ENCODE data around the gene FOXP1. TPM values are rescaled to one million over a fixed set of nuclear protein-coding genes. Genes with fewer than 3 reads are reported as not detected.

The FOXP1 gene
- total RNA-seq, 1 donor from 2014 or later: 31.1 TPM

GRCh38 chr3:71001303-71001830, 582.2 kb downstream of the FOXP1 start:
- H3K4me1 Mint-ChIP-seq (ENCODE audit: low read depth, unreplicated experiment): no peaks in the 10 kb centered on the region
- H3K36me3 Mint-ChIP-seq (ENCODE audit: unreplicated experiment): no peaks in the 10 kb centered on the region
- H3K27ac Mint-ChIP-seq (ENCODE audit: unreplicated experiment): no peak overlapping the region
- no peak overlapping the region for H3K4me3 Mint-ChIP-seq (ENCODE audit: unreplicated experiment)
- DNase-seq: no peak
- no peak for TF ChIP-seq CTCF (IDR thresholded peaks at IDR 0.05; ENCODE audit: partially characterized antibody, unreplicated experiment)
- H3K27me3 Mint-ChIP-seq (ENCODE audit: unreplicated experiment): peaks cover 2% of the 10 kb centered on the region
- H3K9me3 Mint-ChIP-seq (ENCODE audit: unreplicated experiment): no peaks in the 10 kb centered on the region

GRCh38 chr3:71000483-71000882, 583.0 kb downstream of the FOXP1 start:
- no peaks in the 10 kb centered on the region for H3K36me3 Mint-ChIP-seq (ENCODE audit: unreplicated experiment)
- no peak for TF ChIP-seq CTCF (IDR thresholded peaks at IDR 0.05; ENCODE audit: partially characterized antibody, unreplicated experiment)
- peaks cover 2% of the 10 kb centered on the region for H3K27me3 Mint-ChIP-seq (ENCODE audit: unreplicated experiment)
- no peak overlapping the region for H3K4me3 Mint-ChIP-seq (ENCODE audit: unreplicated experiment)
- no peak for DNase-seq
- no peaks in the 10 kb centered on the region for H3K9me3 Mint-ChIP-seq (ENCODE audit: unreplicated experiment)
- H3K27ac Mint-ChIP-seq (ENCODE audit: unreplicated experiment): no peak overlapping the region
- no peaks in the 10 kb centered on the region for H3K4me1 Mint-ChIP-seq (ENCODE audit: low read depth, unreplicated experiment)

- Mint-ChIP-seq H3K36me3 (ENCODE audit: unreplicated experiment) (no peaks in the 10 kb centered on the region), H3K4me1 (ENCODE audit: low read depth, unreplicated experiment) (no peaks in the 10 kb centered on the region)
- no peak for TF ChIP-seq CTCF (IDR thresholded peaks at IDR 0.05; ENCODE audit: partially characterized antibody, unreplicated experiment)
These were observed 583.8 kb downstream of the FOXP1 start for GRCh38 chr3:70999730-71000129.

GRCh38 chr3:70996082-70996481, 587.4 kb downstream of the FOXP1 start:
- H3K36me3 Mint-ChIP-seq (ENCODE audit: unreplicated experiment): no peaks in the 10 kb centered on the region
- no peak for TF ChIP-seq CTCF (IDR thresholded peaks at IDR 0.05; ENCODE audit: partially characterized antibody, unreplicated experiment)
- no peak overlapping the region for H3K27ac Mint-ChIP-seq (ENCODE audit: unreplicated experiment)
- H3K27me3 Mint-ChIP-seq (ENCODE audit: unreplicated experiment): peaks cover 2% of the 10 kb centered on the region
- no peak for DNase-seq
- H3K9me3 Mint-ChIP-seq (ENCODE audit: unreplicated experiment): no peaks in the 10 kb centered on the region
- H3K4me1 Mint-ChIP-seq (ENCODE audit: low read depth, unreplicated experiment): no peaks in the 10 kb centered on the region
- H3K4me3 Mint-ChIP-seq (ENCODE audit: unreplicated experiment): no peak overlapping the region

More at GRCh38 chr3:70999730-71000129, 583.8 kb downstream of the FOXP1 start:
- Mint-ChIP-seq H3K27ac (ENCODE audit: unreplicated experiment) (no peak overlapping the region), H3K27me3 (ENCODE audit: unreplicated experiment) (peaks cover 2% of the 10 kb centered on the region), H3K9me3 (ENCODE audit: unreplicated experiment) (no peaks in the 10 kb centered on the region), H3K4me3 (ENCODE audit: unreplicated experiment) (no peak overlapping the region)
- DNase-seq: no peak

- TF ChIP-seq CTCF (IDR thresholded peaks at IDR 0.05; ENCODE audit: partially characterized antibody, unreplicated experiment): no peak
- Mint-ChIP-seq H3K36me3 (ENCODE audit: unreplicated experiment) (no peaks in the 10 kb centered on the region), H3K27ac (ENCODE audit: unreplicated experiment) (no peak overlapping the region), H3K4me3 (ENCODE audit: unreplicated experiment) (no peak overlapping the region), H3K27me3 (ENCODE audit: unreplicated experiment) (peaks cover 2% of the 10 kb centered on the region), H3K9me3 (ENCODE audit: unreplicated experiment) (no peaks in the 10 kb centered on the region), H3K4me1 (ENCODE audit: low read depth, unreplicated experiment) (no peaks in the 10 kb centered on the region)
- no peak for DNase-seq
These were observed 588.9 kb downstream of the FOXP1 start for GRCh38 chr3:70994644-70995043.

Measured in glutamatergic neuron (in vitro differentiated cells).